ENCODE data around the gene PCDH15.

The PCDH15 gene

GRCh38 chr10:54749623-54750022 lies 51.4 kb downstream of the PCDH15 start:
- Histone ChIP-seq H2AFZ (ENCODE audit: low read depth, low read length, severe bottlenecking) (no peak overlapping the region), H3K27ac (ENCODE audit: low read depth, low read length) (no peak overlapping the region), H4K20me1 (ENCODE audit: low read depth, low read length) (no peaks in the 10 kb centered on the region), H3K9me2 (replicated peaks; ENCODE audit: insufficient read depth, low read length) (no peaks in the 10 kb centered on the region), H3F3A (ENCODE audit: insufficient read depth) (no peaks in the 10 kb centered on the region), H3K79me2 (ENCODE audit: insufficient read depth, low read length) (no peaks in the 10 kb centered on the region), H3K4me2 (ENCODE audit: low read depth, low read length, poor library complexity, severe bottlenecking) (no peak overlapping the region), H3K36me3 (ENCODE audit: low read length) (no peaks in the 10 kb centered on the region), H3K27me3 (ENCODE audit: low read length) (no peaks in the 10 kb centered on the region), H3K9ac (ENCODE audit: low read length) (no peak overlapping the region), H3K4me3 (ENCODE audit: insufficient read depth, low read length, poor library complexity, severe bottlenecking) (no peak overlapping the region), H3K9me3 (ENCODE audit: insufficient read depth, low read length) (no peaks in the 10 kb centered on the region)
- TF ChIP-seq EZH2phosphoT487 (conservative IDR thresholded peaks at IDR 0.05; ENCODE audit: low read length) (no peak), CTCF (IDR thresholded peaks at IDR 0.05; ENCODE audit: insufficient read depth, low read length, poor library complexity, severe bottlenecking) (no peak)

- no peak for TF ChIP-seq EZH2phosphoT487 (conservative IDR thresholded peaks at IDR 0.05; ENCODE audit: low read length)
- TF ChIP-seq CTCF (IDR thresholded peaks at IDR 0.05; ENCODE audit: insufficient read depth, low read length, poor library complexity, severe bottlenecking): no peak
- H4K20me1 ChIP-seq (ENCODE audit: low read depth, low read length): no peaks in the 10 kb centered on the region
These were observed 55.6 kb downstream of the PCDH15 start for GRCh38 chr10:54745436-54745835.

GRCh38 chr10:54742416-54742815 lies 58.6 kb downstream of the PCDH15 start:
- Histone ChIP-seq H3K4me2 (ENCODE audit: low read depth, low read length, poor library complexity, severe bottlenecking) (no peak overlapping the region), H2AFZ (ENCODE audit: low read depth, low read length, severe bottlenecking) (no peak overlapping the region), H3K4me3 (ENCODE audit: insufficient read depth, low read length, poor library complexity, severe bottlenecking) (no peak overlapping the region), H3K79me2 (ENCODE audit: insufficient read depth, low read length) (no peaks in the 10 kb centered on the region), H3K27me3 (ENCODE audit: low read length) (no peaks in the 10 kb centered on the region), H3K9ac (ENCODE audit: low read length) (no peak overlapping the region), H3F3A (ENCODE audit: insufficient read depth) (no peaks in the 10 kb centered on the region), H3K27ac (ENCODE audit: low read depth, low read length) (no peak overlapping the region), H4K20me1 (ENCODE audit: low read depth, low read length) (no peaks in the 10 kb centered on the region), H3K9me3 (ENCODE audit: insufficient read depth, low read length) (no peaks in the 10 kb centered on the region), H3K36me3 (ENCODE audit: low read length) (no peaks in the 10 kb centered on the region), H3K9me2 (replicated peaks; ENCODE audit: insufficient read depth, low read length) (no peaks in the 10 kb centered on the region)
- no peak for TF ChIP-seq CTCF (IDR thresholded peaks at IDR 0.05; ENCODE audit: insufficient read depth, low read length, poor library complexity, severe bottlenecking)
- no peak for TF ChIP-seq EZH2phosphoT487 (conservative IDR thresholded peaks at IDR 0.05; ENCODE audit: low read length)

More at GRCh38 chr10:54745436-54745835, 55.6 kb downstream of the PCDH15 start:
- Histone ChIP-seq H3K36me3 (ENCODE audit: low read length) (no peaks in the 10 kb centered on the region), H3K9ac (ENCODE audit: low read length) (no peak overlapping the region), H3K27ac (ENCODE audit: low read depth, low read length) (no peak overlapping the region), H3K9me2 (replicated peaks; ENCODE audit: insufficient read depth, low read length) (no peaks in the 10 kb centered on the region), H3K4me3 (ENCODE audit: insufficient read depth, low read length, poor library complexity, severe bottlenecking) (no peak overlapping the region), H3K9me3 (ENCODE audit: insufficient read depth, low read length) (no peaks in the 10 kb centered on the region), H3F3A (ENCODE audit: insufficient read depth) (no peaks in the 10 kb centered on the region), H2AFZ (ENCODE audit: low read depth, low read length, severe bottlenecking) (no peak overlapping the region), H3K27me3 (ENCODE audit: low read length) (no peaks in the 10 kb centered on the region), H3K79me2 (ENCODE audit: insufficient read depth, low read length) (no peaks in the 10 kb centered on the region), H3K4me2 (ENCODE audit: low read depth, low read length, poor library complexity, severe bottlenecking) (no peak overlapping the region)
